Endothelial cell of umbilical vein (primary cell): ENCODE measurements around the gene ZSWIM6. TPM values are rescaled to one million over a fixed set of nuclear protein-coding genes. Genes with fewer than 3 reads are reported as not detected.

Experiments used
- BruUV-seq: library from RNA; stranded (reverse); fragments of 400-500 nt; replicated peaks from 2 replicates; lab custom pipeline; 2021; lab: Mats Ljungman, UMichigan
- CTCF ChIA-PET: fragments of 300-600, 350-600 bp; sonication (Branson Sonifier 250); formaldehyde crosslinking; loops from one replicate; lab custom pipeline; 2021; ENCODE audit warnings: antibody characterized with exemption, inconsistent platforms; lab: Charles Lee
- POLR2A ChIA-PET: fragments of 300-600, 350-600 bp; sonication (Branson Sonifier 250); formaldehyde crosslinking; loops from one replicate; lab custom pipeline; 2021; ENCODE audit warnings: antibody characterized with exemption, inconsistent platforms; lab: Charles Lee
- DNase-seq: peaks from one replicate; pipeline ENCODE4 v3.0.0-alpha.2; 2011; ENCODE audit warnings: low read depth, low spot score
- FAIRE-seq: peaks from 2 replicates; lab custom pipeline; 2011; peaks lifted over from hg19 to GRCh38; lab: Jason Lieb, UNC
- H2AFZ ChIP-seq: 2 replicates; pipeline ENCODE4 v1.6.0; 2012; ENCODE audit warnings: low read depth, low read length, control low read depth, inconsistent platforms
- H3K27ac ChIP-seq: 2 replicates; pipeline ENCODE4 v1.5.1; 2011; ENCODE audit warnings: low read depth, mild to moderate bottlenecking, control low read depth, low read length, moderate library complexity; ENCODE audit not compliant: insufficient read depth
- H3K27me3 ChIP-seq, 2 experiments: 2 replicates each; pipeline versions ENCODE4 v1.6.0 to v1.6.1; 2011; ENCODE audit warnings: low read length in 2 of 2, mixed read lengths in 1 of 2; ENCODE audit not compliant: control insufficient read depth in 2 of 2, insufficient read depth in 2 of 2
- H3K36me3 ChIP-seq, 2 experiments: 2 replicates in 1 of 2; 3 replicates in 1 of 2; pipeline ENCODE4 v1.5.1; 2011; ENCODE audit warnings: low read length in 2 of 2, mild to moderate bottlenecking in 1 of 2, moderate library complexity in 1 of 2; ENCODE audit not compliant: control insufficient read depth in 2 of 2, insufficient read depth in 2 of 2; ENCODE audit errors: extremely low read depth in 1 of 2
- H3K4me1 ChIP-seq: 3 replicates; pipeline ENCODE4 v1.5.1; 2011; ENCODE audit warnings: mild to moderate bottlenecking, low read length; ENCODE audit not compliant: control insufficient read depth, insufficient read depth; ENCODE audit errors: extremely low read depth
- H3K4me2 ChIP-seq: 2 replicates; pipeline ENCODE4 v1.6.1; 2011; ENCODE audit warnings: low read length, control low read depth, mixed read lengths; ENCODE audit not compliant: insufficient read depth
- H3K4me3 ChIP-seq, 3 experiments: fragments of 200-600 bp in 1 of 3; sonication (generic), shearing (Covaris generic) in 1 of 3; replicated peaks in 1 of 3; 2 replicates each; pipeline ENCODE4 v1.5.1; 2011 to 2016; ENCODE audit warnings: control low read depth in 3 of 3, low read length in 3 of 3, mild to moderate bottlenecking in 2 of 3, inconsistent platforms in 1 of 3, low read depth in 1 of 3, moderate library complexity in 1 of 3; ENCODE audit not compliant: insufficient read depth in 1 of 3
- H3K79me2 ChIP-seq: 2 replicates; pipeline ENCODE4 v1.6.0; 2012; ENCODE audit warnings: low read length, inconsistent platforms; ENCODE audit not compliant: control insufficient read depth, insufficient read depth
- H3K9ac ChIP-seq: replicated peaks from 2 replicates; pipeline ENCODE3; 2011; ENCODE audit warnings: low read length, control low read depth; ENCODE audit not compliant: insufficient read depth; ENCODE audit errors: extremely low read depth
- H3K9me1 ChIP-seq: replicated peaks from 3 replicates; pipeline ENCODE4 v1.6.0; 2011; ENCODE audit warnings: mild to moderate bottlenecking, low read length; ENCODE audit not compliant: control insufficient read depth, insufficient read depth; ENCODE audit errors: extremely low read depth
- H3K9me3 ChIP-seq: replicated peaks from 2 replicates; pipeline ENCODE4 v1.5.1; 2012; ENCODE audit warnings: low read length, inconsistent platforms; ENCODE audit not compliant: control insufficient read depth, insufficient read depth
- H4K20me1 ChIP-seq: replicated peaks from 2 replicates; pipeline ENCODE3; 2011; ENCODE audit warnings: mild to moderate bottlenecking, low read length; ENCODE audit not compliant: control insufficient read depth, insufficient read depth; ENCODE audit errors: extremely low read depth
- CTCF ChIP-seq, 2 donors: IDR thresholded peaks; 1 replicate in 1 of 2; 2 replicates in 1 of 2; pipeline ENCODE4 v1.5.1; 2011; ENCODE audit warnings: low read length in 2 of 2, mild to moderate bottlenecking in 2 of 2, moderate library complexity in 2 of 2, control low read depth in 1 of 2, inconsistent platforms in 1 of 2, low read depth in 1 of 2; ENCODE audit not compliant: insufficient read depth in 1 of 2; ENCODE audit errors: extremely low read depth in 1 of 2
- EZH2 ChIP-seq: IDR thresholded peaks from 2 replicates; pipeline ENCODE4 v1.6.1; 2012; ENCODE audit warnings: borderline replicate concordance, low read depth, mild to moderate bottlenecking, moderate library complexity, low read length, inconsistent platforms; ENCODE audit not compliant: severe bottlenecking
- FOS ChIP-seq: IDR thresholded peaks from 2 replicates; pipeline ENCODE4 v1.6.1; 2011; ENCODE audit warnings: mild to moderate bottlenecking, low read length, moderate library complexity, borderline replicate concordance; ENCODE audit not compliant: insufficient read depth
- GATA2 ChIP-seq: IDR thresholded peaks from 2 replicates; pipeline ENCODE4 v1.7.0; 2011; ENCODE audit warnings: low read depth, mild to moderate bottlenecking, moderate library complexity, mixed read lengths, low read length; ENCODE audit not compliant: insufficient read length, insufficient read depth
- JUN ChIP-seq: IDR thresholded peaks from 2 replicates; pipeline ENCODE4 v1.6.1; 2011; ENCODE audit warnings: borderline replicate concordance, low read depth; ENCODE audit not compliant: insufficient read length, insufficient read depth
- MAX ChIP-seq: IDR thresholded peaks from 2 replicates; pipeline ENCODE4 v1.6.1; 2011; ENCODE audit not compliant: insufficient read depth, insufficient read length
- MYC ChIP-seq: IDR thresholded peaks from one replicate; pipeline ENCODE4 v1.6.1; 2011; ENCODE audit warnings: mild to moderate bottlenecking, low read depth, low read length
- POLR2A ChIP-seq: IDR thresholded peaks from 2 replicates; pipeline ENCODE4 v1.6.1; 2012; ENCODE audit warnings: low read depth, mild to moderate bottlenecking, control low read depth, low read length
- POLR2AphosphoS5 ChIP-seq: IDR thresholded peaks from 2 replicates; pipeline ENCODE4 v1.6.1; 2012; ENCODE audit warnings: low read depth, mild to moderate bottlenecking, control low read depth, low read length, moderate library complexity; ENCODE audit not compliant: insufficient read depth
- dilution Hi-C: fragments of 300-500 bp; cut with MboI; formaldehyde crosslinking; loops from one replicate; pipeline ENCODE4 v1.15.0; 2019; ENCODE audit warnings: low sequenced_read_pairs; ENCODE audit not compliant: extremely low pct_ligation_motif_present
- intact Hi-C: fragments of 100-400 bp; cut with micrococcal nuclease; formaldehyde crosslinking; loops from one replicate; pipeline ENCODE4 v1.10.0; 2022
- polyA plus RNA-seq, 4 experiments: library from polyadenylated mRNA; depleted of rRNA in 3 of 4; stranded (reverse) in 3 of 4; unstranded in 1 of 4; fragments of >200 nt; gene quantifications; 2 replicates each; pipeline versions ENCODE4 v1.2.1 to v1.2.3, GENCODE V29; 2011 to 2012; ENCODE audit warnings: missing spikeins in 1 of 4
- total RNA-seq: library from RNA; stranded (reverse); gene quantifications from 2 replicates; pipeline ENCODE4 v1.2.3, GENCODE V29; 2021

The ZSWIM6 gene
- total and polyA plus RNA-seq, 2 donors (not counting 3 experiments of a cell fraction or from before 2014, with no cell fraction given), result 14.9 to 25.3 TPM

- Histone ChIP-seq H3K4me3 (no peak overlapping the region), H3K79me2 (peaks cover 100% of the 10 kb centered on the region), H3K27ac (no peak overlapping the region), H3K4me1 (peaks cover 26% of the 10 kb centered on the region), H3K27me3 (no peaks in the 10 kb centered on the region), H4K20me1 (peaks cover 38% of the 10 kb centered on the region), H3K9ac (no peak overlapping the region), H3K9me1 (no peaks in the 10 kb centered on the region), H3K9me3 (no peaks in the 10 kb centered on the region), H3K36me3 (peaks cover 0 to 3% of the 10 kb centered on the region in 2 experiments), H3K4me2 (no peak overlapping the region), H2AFZ (no peak overlapping the region)
- no peak for TF ChIP-seq FOS
- no peak for FAIRE-seq
- intact Hi-C loops, result no loop called here
- no TSS peak for BruUV-seq
- no peak for DNase-seq
- ChIA-PET CTCF (interaction anchor here (0.7 to 2.4 kb wide), 13 partner anchors 8 to 311 kb away, joined by 3 to 10 read pairs (median 4); partner anchors contain the start of gene ZSWIM6), POLR2A (interaction anchor here (0.8 to 0.9 kb wide), 2 partner anchors 11 to 15 kb away, joined by 3 read pairs; partner anchors contain the start of gene ZSWIM6)
- dilution Hi-C loops, result no loop called here
Observed at GRCh38 chr5:61347080-61347479, 15.0 kb downstream of the ZSWIM6 start.

DNA sequence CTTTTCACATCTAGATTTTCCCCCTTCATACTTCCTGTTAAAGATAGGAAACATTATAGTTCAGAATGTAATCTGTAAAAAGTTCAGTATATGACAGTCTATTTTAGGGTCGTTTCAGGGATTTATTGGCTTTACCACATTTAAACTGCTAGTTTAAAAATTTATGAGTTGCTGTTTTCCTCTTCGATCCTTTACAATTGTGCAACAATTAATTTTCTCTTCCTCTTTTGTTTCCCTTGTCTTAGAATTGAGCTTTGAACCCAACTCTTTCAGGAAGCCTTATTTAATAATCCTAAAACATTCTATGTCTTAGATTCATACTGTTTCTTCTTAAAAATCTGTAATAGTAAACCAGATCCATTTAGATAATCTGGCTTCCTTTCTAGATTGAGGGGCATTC is 16.4 kb downstream of the ZSWIM6 start:
- no peak overlapping the region for H3K4me3 ChIP-seq
- FAIRE-seq (no peak), DNase-seq (no peak)
- intact Hi-C loops (no loop called here), dilution Hi-C loops (no loop called here)
- H3K27ac ChIP-seq, result no peak overlapping the region
- no TSS peak for BruUV-seq
- no peak overlapping the region for H3K9ac ChIP-seq
- ChIA-PET CTCF (interaction anchor here (2.4 kb wide), 1 partner anchor 310 kb away, joined by 10 read pairs; no protein-coding TSS in a partner anchor), POLR2A (interaction anchor here (1.1 kb wide), 1 partner anchor 17 kb away, joined by 3 read pairs; no protein-coding TSS in a partner anchor)
- H3K9me1 ChIP-seq, result no peaks in the 10 kb centered on the region
- H3K4me2 ChIP-seq, result no peak overlapping the region
- peaks cover 34% of the 10 kb centered on the region for H4K20me1 ChIP-seq
- H3K4me1 ChIP-seq, result peaks cover 15% of the 10 kb centered on the region
- no peak overlapping the region for H2AFZ ChIP-seq
- no peaks in the 10 kb centered on the region for H3K9me3 ChIP-seq
- H3K36me3 ChIP-seq, result peaks cover 0 to 3% of the 10 kb centered on the region in 2 experiments
- H3K79me2 ChIP-seq, result peaks cover 100% of the 10 kb centered on the region
- H3K27me3 ChIP-seq, result no peaks in the 10 kb centered on the region
- TF ChIP-seq JUN (no peak), EZH2 (no peak), MYC (no peak), CTCF (IDR thresholded peaks at IDR 0.05; ENCODE audit: extremely low read depth in 1 of 2, insufficient read depth in 1 of 2, low read depth in 1 of 2, low read length in 2 of 2) (no peak), FOS (no peak), POLR2AphosphoS5 (no peak), GATA2 (no peak), MAX (no peak), POLR2A (no peak)
